ENCODE data around the gene MXRA8.
A peak's percentile ranks its signal among the peaks of the same experiment; 100 is the strongest.
"Not testable (repeated sequence)": the region's sequence is repeated elsewhere in the genome, so short reads cannot be mapped to it uniquely, and the experiment has no call there.

MXRA8 gene

GRCh38 chr1:1320666-1321448, 37.5 kb downstream of the MXRA8 start:
- DNase-seq (ENCODE audit: low spot score), result no peak

GRCh38 chr1:1319646-1319941, 38.8 kb downstream of the MXRA8 start:
- no peak for DNase-seq (ENCODE audit: low spot score)

- no peak for DNase-seq (ENCODE audit: low spot score)
Observed at GRCh38 chr1:1318777-1319645, 39.3 kb downstream of the MXRA8 start.

- no peak for DNase-seq (ENCODE audit: low spot score)
Observed at GRCh38 chr1:1318131-1318652, 40.2 kb downstream of the MXRA8 start.

- DNase-seq (ENCODE audit: low spot score), result no peak
Observed at GRCh38 chr1:1317420-1317819, 40.9 kb downstream of the MXRA8 start.

GRCh38 chr1:1316199-1316598, 42.2 kb downstream of the MXRA8 start:
- not testable (repeated sequence) for DNase-seq (ENCODE audit: low spot score)

GRCh38 chr1:1315435-1315954, 42.9 kb downstream of the MXRA8 start:
- no peak for DNase-seq (ENCODE audit: low spot score)

GRCh38 chr1:1314678-1315335, 43.5 kb downstream of the MXRA8 start:
- no peak for DNase-seq (ENCODE audit: low spot score)

- DNase-seq (ENCODE audit: low spot score), result no peak
Observed at GRCh38 chr1:1314237-1314586, 44.1 kb downstream of the MXRA8 start.

- DNase-seq (ENCODE audit: low spot score), result no peak
Observed at GRCh38 chr1:1313500-1314236, 44.7 kb downstream of the MXRA8 start.

- no peak for DNase-seq (ENCODE audit: low spot score)
Observed at GRCh38 chr1:1312450-1313314, 45.7 kb downstream of the MXRA8 start.

GRCh38 chr1:1311107-1312104, 46.9 kb downstream of the MXRA8 start:
- DNase-seq (ENCODE audit: low spot score), result no peak

GRCh38 chr1:1310476-1311053, 47.8 kb downstream of the MXRA8 start:
- no peak for DNase-seq (ENCODE audit: low spot score)

GRCh38 chr1:1310109-1310385, 48.3 kb downstream of the MXRA8 start:
- DNase-seq (ENCODE audit: low spot score), result no peak

- DNase-seq (ENCODE audit: low spot score), result no peak
Observed at GRCh38 chr1:1309251-1310108, 48.9 kb downstream of the MXRA8 start.

GRCh38 chr1:1308756-1309250, 49.6 kb downstream of the MXRA8 start:
- DNase-seq (ENCODE audit: low spot score), result no peak

GRCh38 chr1:1307923-1308755, 50.2 kb downstream of the MXRA8 start, which contains the start of the genes ACAP3 and PUSL1:
TSS of gene ACAP3 (minus strand) at chr1:1307930. CDS start at chr1:1307815, 115 bp downstream.
TSS of gene PUSL1 (plus strand) at chr1:1308597. CDS start at chr1:1308644, 47 bp downstream.
- DNase-seq (ENCODE audit: low spot score), result peak; percentile 96

Measured in D341Med (cell line).